NOMO-1 treated with dmso at 0.1 percent for 144 hours (cell line): ENCODE results near the gene RNF175.

Experiments used
- DNase-seq: peaks from one replicate; lab custom pipeline; 2025; ENCODE audit not compliant: unreplicated experiment; lab: John Stamatoyannopoulos, UW

RNF175 gene

DNA sequence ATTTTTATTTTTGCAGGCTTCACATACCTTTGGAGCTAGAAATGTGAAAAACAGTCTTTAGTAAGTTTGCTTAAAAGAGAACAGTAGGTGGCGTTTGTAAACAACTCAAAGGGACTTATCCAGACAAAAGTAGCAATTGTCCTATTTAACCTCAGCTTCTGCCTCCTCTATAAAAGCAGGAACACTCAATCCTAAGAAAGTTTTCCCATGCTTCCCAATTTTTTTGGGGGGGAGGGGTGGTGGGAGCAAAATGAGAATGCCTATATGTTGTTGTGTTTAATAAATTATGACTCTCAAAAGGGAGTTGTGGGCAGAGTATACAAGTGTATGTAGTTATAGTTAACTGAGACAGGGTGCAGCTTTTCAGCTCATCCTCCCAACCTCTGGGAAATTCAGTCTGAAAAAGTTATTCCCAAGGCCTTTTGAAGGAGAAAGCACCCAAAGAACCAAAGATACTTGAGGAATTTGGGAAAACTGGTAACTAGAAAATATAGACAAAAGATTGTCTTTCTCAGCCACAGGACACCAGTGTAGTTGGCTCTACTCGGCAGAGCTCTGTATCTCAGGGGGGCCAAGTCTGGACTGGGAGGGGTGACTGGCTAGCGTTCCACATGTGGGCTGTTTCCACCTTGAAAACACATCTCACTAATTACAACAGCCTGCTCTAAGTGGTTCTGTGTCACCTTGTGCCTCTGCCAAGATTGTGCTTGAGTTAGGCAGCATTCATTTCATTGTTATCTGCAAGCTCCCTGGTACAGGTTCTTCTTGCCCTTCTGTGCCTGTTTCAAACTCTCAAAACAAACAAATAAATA is 26.3 kb upstream of the RNF175 start:
- no peak for DNase-seq

GRCh38 chr4:153784166-153784699 is 24.4 kb upstream of the RNF175 start:
- DNase-seq = no peak

- DNase-seq = no peak
These were observed 22.8 kb upstream of the RNF175 start for GRCh38 chr4:153782581-153782980.

DNA sequence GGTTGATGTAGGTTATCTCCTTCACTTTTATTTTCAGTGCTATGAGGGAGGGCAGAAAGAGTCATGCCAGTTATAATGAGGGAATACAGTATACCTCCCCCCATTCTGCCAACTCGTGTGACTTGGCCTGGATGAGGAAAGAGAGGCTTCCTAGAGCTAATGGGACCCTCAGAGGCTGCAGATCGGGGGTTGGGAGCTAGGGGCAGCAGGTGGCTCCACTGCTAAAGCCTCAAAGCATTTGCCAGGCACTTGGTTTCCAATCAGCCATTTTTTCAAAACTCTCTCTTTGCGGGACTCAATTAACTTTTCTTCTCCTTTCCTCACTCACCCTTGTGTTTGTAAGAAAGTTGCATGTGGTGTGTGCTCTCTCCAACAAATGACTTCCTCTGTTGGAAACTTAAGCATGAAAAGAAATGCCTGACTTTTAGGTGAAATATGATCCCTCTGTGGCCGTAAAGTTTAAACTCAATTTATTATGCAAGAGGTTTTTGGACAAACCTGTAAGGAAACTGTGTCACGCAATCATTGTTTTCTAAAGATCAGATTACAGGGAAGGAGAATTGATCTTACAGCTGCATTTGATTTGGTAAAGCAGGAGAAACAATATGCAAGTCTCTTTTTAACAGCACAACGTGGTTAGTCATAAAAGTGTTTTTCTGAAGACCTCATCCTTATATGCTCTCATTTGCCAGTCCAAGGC is 22.0 kb upstream of the RNF175 start:
- peak; percentile 63 for DNase-seq

- DNase-seq = no peak
These were observed 21.5 kb upstream of the RNF175 start for GRCh38 chr4:153781280-153781679.

GRCh38 chr4:153780876-153781275 is 21.1 kb upstream of the RNF175 start:
- no peak for DNase-seq

DNA sequence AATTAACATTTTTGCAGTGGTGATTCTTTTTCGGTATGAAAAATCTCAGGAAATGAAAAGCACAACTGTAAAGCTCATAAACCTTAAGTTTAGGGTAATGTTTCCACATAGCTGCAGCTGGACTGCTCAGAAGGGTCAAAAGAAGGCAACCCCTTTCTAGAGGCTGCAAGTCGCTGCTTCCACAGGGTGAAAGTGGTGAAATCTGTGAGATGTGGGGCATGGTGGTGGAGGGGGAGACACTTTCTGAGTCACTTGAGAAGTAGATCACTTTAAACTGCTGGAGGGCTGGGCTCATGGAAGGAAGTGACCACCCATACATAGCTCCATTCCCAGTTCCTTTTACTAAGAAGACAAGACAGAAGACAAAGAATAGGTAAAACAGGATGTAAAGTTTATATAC is 20.4 kb upstream of the RNF175 start:
- DNase-seq = peak; percentile 50

DNA sequence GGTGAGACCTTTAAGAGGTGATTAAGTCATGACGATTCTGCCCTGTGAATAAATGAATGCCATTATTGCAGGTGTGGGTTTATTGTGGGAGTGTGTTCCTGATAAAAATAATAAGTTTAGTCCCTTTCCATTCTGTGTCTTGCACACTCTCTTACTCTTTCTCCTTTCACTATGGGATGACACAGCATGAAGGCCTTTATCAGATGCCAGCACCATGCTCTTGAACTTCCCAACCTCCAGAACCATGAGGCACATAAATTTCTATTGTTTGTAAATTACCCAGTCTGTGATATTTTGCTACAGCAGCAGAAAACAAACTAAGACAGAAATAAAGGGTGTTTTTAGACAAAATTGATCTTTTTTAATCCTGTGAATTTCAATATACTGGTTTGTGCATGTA is 18.6 kb upstream of the RNF175 start:
- DNase-seq = no peak

GRCh38 chr4:153777421-153777820 is 17.6 kb upstream of the RNF175 start:
- no peak for DNase-seq

DNA sequence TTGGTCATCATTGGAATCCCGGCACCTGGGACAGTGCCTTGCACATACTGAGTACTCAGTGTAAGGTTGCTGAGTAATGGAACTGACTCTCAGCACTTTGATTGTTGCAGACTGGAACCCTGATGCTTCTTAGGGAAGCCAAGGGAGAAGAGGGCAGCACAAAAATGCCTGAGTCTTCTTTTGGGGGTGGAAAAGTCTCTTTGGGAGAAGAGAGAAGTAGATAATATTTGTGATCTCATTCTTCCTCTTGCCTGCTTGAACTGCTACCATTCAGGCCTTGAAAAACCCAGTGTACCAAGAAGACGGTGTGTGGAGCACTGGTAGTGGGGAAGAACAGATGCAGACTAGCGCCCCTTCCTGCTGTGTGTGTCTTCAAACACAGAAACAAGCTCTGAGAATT is 16.8 kb upstream of the RNF175 start:
- DNase-seq = no peak

GRCh38 chr4:153773236-153773690 is 13.4 kb upstream of the RNF175 start:
- DNase-seq = no peak

GRCh38 chr4:153771046-153771445 is 11.2 kb upstream of the RNF175 start:
- no peak for DNase-seq

GRCh38 chr4:153766758-153767157 is 6.9 kb upstream of the RNF175 start:
- no peak for DNase-seq

- DNase-seq = no peak
These were observed 6.1 kb upstream of the RNF175 start for GRCh38 chr4:153765894-153766293.

DNA sequence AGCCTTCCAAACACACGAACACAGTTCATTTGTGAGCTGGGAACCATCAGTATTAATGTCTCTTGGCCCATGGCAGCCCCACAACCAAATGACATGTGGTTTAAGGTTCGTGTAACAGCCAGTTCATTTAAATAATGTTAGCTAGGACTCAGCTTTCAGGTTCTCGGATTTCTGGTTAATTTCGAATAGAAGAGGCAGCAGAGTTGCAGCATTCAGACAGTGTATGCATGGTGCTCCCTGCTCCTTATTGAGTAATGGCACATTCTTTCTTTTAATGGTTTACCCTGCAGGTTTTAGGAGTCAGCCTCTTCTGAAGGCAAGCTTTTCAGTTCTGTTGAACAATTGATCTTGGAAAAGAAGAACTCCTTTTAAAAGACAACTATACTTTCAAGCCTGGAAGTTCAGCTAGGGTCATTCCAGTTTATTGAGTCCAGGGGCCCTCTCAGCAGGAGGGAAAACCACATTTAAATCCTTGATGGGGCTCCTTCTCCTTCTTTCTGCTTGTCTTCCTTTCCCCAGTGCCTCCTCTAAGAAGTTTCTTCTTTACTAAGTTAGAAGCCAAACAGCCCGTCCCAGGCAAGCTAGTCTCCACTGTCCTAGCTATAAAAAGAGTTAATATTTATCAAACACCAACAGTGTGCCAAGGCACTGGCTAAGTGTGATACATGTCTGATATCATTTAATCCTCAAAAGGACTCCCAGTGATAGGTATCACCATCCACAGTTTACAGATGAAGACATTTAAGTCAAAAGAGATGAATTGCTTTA is 5.0 kb upstream of the RNF175 start:
- DNase-seq = no peak

DNA sequence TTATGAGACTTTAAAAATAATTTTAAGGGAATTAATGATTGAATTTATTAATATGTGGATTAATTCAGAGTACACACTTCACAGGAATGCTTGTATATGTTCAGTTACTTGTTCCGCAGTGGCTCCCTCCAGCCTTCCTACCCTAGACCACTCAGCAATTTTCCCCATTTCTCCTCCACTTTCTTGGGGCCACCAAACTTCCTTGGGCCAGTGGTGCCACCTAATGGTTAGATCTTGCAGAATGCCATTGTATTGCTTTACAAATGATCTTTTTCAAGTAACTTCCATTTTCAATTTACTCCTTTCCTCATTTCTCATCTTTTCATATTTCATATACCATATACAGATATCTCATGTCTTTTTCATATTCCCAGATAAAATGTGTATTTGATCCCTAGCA is 3.6 kb upstream of the RNF175 start:
- no peak for DNase-seq

- no peak for DNase-seq
These were observed 977 bp downstream of the RNF175 start for GRCh38 chr4:153758688-153759406.

- DNase-seq = no peak
These were observed 1.7 kb downstream of the RNF175 start for GRCh38 chr4:153758136-153758535.

GRCh38 chr4:153757407-153757806 is 2.4 kb downstream of the RNF175 start:
- no peak for DNase-seq

DNA sequence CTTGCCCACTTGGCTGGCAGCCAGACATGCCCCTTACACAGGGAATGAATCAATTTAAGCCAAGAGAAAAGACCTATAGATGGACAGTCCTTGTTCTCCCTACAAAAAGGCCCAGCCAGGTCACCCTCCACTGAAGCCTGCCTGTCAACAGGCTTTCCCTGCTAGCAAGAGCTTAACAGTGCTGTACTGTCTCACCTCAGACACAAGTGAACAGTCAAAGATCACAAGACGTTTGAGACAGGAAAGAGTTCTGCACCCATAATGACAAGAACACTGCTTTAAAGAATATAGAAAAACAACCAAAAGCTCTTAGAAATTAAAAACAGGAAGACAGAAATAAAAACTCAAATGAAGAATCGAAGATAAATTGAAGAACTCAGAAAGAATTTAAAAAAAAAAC is 4.6 kb downstream of the RNF175 start:
- no peak for DNase-seq
